ENCODE measurements around the gene FUS. TPM values are rescaled to one million over a fixed set of nuclear protein-coding genes. Genes with fewer than 3 reads are reported as not detected.

FUS gene
- total and polyA plus RNA-seq, 9 of the 15 experiments (the other 6 are each of a cell fraction or from before 2014, with no cell fraction given) = 43.9 to 575 (median 87.2) TPM

- TF ChIP-seq TOE1 (IDR thresholded peaks at IDR 0.05; ENCODE audit: borderline replicate concordance) (no peak), TOE1 (CRISPR knock-in tag; IDR thresholded peaks at IDR 0.05; ENCODE audit: borderline replicate concordance, low read depth) (no peak), KLF16 (IDR thresholded peaks at IDR 0.05) (no peak), FOXA3 (CRISPR knock-in tag; conservative IDR thresholded peaks at IDR 0.05 in 1 of 2, IDR thresholded peaks at IDR 0.05 in 1 of 2) (no peak), CEBPB (tag; IDR thresholded peaks at IDR 0.05) (peak; percentile 92), RAD21 (CRISPR knock-in tag; conservative IDR thresholded peaks at IDR 0.05 in 1 of 2, IDR thresholded peaks at IDR 0.05 in 1 of 2) (no peak), MAFG (tag; conservative IDR thresholded peaks at IDR 0.05) (no peak), ZFP30 (CRISPR knock-in tag; IDR thresholded peaks at IDR 0.05; ENCODE audit: borderline replicate concordance) (no peak), NR1H2 (CRISPR knock-in tag; IDR thresholded peaks at IDR 0.05) (no peak), DMBX1 (CRISPR knock-in tag; IDR thresholded peaks at IDR 0.05; ENCODE audit: borderline replicate concordance) (no peak), ZBTB12 (CRISPR knock-in tag; IDR thresholded peaks at IDR 0.05) (no peak), TGIF2 (CRISPR knock-in tag; IDR thresholded peaks at IDR 0.05) (no peak), NCOA4 (IDR thresholded peaks at IDR 0.05; ENCODE audit: partially characterized antibody) (no peak)
Observed at GRCh38 chr16:31196324-31197088, 16.6 kb downstream of the FUS start (continued).
